Activated T-cell treated with anti-CD3 and anti-CD28 coated beads, Interleukin-2, amount 50 U/mL, for 24 hours (primary cell): ENCODE data around the gene SCML1.

Source experiments
- DNase-seq: peaks from one replicate; pipeline ENCODE4 v3.0.0-alpha.2; 2020
- H3K27ac Mint-ChIP-seq: 2 replicates; pipeline ENCODE4 v1.8.0; 2020; ENCODE audit warnings: mild to moderate bottlenecking, mixed read lengths
- H3K27me3 Mint-ChIP-seq: 2 replicates; pipeline ENCODE4 v1.8.0; 2020; ENCODE audit warnings: mixed read lengths
- H3K36me3 Mint-ChIP-seq: 2 replicates; pipeline ENCODE4 v1.8.0; 2020; ENCODE audit warnings: low read depth, mixed read lengths
- H3K4me1 Mint-ChIP-seq: 2 replicates; pipeline ENCODE4 v1.8.0; 2020; ENCODE audit warnings: low read depth, mixed read lengths
- H3K4me3 Mint-ChIP-seq: 2 replicates; pipeline ENCODE4 v1.8.0; 2020; ENCODE audit warnings: mild to moderate bottlenecking, moderate library complexity, mixed read lengths
- H3K9me3 Mint-ChIP-seq: 2 replicates; pipeline ENCODE4 v1.8.0; 2020; ENCODE audit warnings: mixed read lengths

Gene SCML1, protein sequence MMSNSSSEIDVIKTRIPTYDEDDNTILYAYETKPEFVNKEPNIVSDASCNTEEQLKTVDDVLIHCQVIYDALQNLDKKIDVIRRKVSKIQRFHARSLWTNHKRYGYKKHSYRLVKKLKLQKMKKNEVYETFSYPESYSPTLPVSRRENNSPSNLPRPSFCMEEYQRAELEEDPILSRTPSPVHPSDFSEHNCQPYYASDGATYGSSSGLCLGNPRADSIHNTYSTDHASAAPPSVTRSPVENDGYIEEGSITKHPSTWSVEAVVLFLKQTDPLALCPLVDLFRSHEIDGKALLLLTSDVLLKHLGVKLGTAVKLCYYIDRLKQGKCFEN

DNA sequence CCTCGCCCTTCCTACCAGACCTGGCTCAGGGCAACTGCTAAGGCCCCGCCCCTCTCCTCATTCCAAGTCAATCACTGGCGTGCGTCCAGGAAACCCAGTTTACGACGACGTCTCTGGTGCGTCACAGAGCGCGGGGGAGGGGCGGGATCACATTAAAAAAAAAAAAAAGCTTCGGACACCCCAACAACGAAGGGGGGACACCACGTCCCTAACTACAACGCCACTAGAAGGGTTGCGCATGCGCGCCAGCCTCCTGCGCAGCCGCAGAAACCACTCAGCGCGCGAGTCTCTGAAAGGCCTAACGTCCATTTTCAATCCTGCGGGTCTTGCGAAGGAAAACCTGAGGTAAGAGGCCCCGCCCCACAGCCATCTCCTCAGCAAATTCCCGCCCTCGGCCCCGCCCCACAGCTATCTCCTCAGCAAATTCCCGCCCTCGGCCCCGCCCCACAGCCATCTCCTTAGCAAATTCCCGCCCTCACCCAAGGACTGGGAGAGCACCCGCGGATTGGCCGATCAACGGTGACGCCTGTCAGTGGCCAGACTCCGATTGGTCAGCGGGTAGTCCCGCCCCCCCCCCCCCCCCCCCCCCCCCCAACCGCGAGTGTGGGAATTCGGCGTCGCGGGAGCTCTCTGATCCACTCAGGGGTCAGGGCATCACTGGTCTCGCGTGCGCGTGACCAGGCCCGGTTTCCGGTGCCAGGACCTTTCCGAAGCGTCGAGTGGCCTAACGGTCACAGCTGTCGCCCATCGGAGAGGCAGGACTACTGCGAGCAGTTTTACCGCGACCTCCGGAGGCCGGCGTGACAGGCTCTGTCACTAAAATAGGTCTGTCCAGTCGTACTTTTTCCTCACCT is at the start of gene SCML1:
Gene SCML1, plus strand, starts transcription at position 638 of the 854 bp plus-strand sequence. CDS start 6,694 bp downstream, outside the sequence.
- peak; percentile 87 for DNase-seq
- Mint-ChIP-seq H3K9me3 (no peaks in the 10 kb centered on the region), H3K4me3 (peak within 1 kb of the TSS; percentile 77), H3K36me3 (no peaks in the 10 kb centered on the region), H3K27me3 (peaks cover 45% of the 10 kb centered on the region), H3K27ac (peak within 1 kb of the TSS; percentile 86), H3K4me1 (peaks cover 39% of the 10 kb centered on the region)

DNA sequence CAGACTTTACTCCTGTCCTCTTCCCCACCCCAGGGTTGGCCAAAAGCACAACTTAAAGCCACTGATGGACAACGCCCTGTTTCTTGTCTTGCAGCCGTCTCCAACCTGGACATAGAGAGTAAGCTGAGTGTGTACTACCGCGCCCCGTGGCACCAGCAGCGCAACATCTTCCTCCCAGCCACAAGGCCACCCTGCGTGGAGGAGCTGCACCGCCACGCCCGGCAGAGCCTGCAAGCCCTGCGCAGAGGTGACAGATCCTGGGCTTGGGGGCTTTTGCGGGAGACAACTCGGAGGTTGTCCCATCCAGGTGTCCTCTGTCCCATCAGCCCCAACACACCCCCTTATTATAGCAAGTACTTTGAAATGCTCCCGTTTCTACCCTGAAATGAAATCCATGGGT is 49.6 kb upstream of the SCML1 start:
- Mint-ChIP-seq H3K9me3 (no peaks in the 10 kb centered on the region), H3K27me3 (peaks cover 43% of the 10 kb centered on the region), H3K36me3 (no peaks in the 10 kb centered on the region), H3K4me1 (peaks cover 7% of the 10 kb centered on the region), H3K4me3 (no peak overlapping the region), H3K27ac (no peak overlapping the region)
- DNase-seq, result no peak

DNA sequence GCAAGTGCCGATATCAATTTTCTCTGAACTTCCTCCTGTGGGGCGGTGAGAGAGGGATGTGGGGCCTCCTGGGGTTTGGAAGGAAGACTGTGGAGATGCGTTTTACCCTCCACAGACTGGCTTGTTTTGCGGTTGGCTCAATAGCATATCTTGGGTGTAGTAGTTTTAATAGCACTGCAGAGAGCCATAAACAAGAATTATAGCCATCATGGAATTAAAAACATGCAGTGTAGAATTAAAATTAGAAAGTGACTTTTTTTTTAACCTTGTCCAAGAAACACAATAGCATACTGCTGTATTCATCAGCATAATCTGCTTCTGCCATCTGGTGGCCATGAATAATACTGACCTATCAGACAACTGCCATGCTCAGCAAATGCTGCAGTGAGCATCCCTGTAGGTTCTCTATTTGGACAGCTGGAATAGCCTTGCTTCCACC is 47.3 kb upstream of the SCML1 start:
- H3K9me3 Mint-ChIP-seq, result no peaks in the 10 kb centered on the region
- no peaks in the 10 kb centered on the region for H3K36me3 Mint-ChIP-seq
- H3K4me3 Mint-ChIP-seq, result no peak overlapping the region
- H3K27ac Mint-ChIP-seq, result no peak overlapping the region
- no peak for DNase-seq
- H3K4me1 Mint-ChIP-seq, result no peaks in the 10 kb centered on the region
- peaks cover 40% of the 10 kb centered on the region for H3K27me3 Mint-ChIP-seq

DNA sequence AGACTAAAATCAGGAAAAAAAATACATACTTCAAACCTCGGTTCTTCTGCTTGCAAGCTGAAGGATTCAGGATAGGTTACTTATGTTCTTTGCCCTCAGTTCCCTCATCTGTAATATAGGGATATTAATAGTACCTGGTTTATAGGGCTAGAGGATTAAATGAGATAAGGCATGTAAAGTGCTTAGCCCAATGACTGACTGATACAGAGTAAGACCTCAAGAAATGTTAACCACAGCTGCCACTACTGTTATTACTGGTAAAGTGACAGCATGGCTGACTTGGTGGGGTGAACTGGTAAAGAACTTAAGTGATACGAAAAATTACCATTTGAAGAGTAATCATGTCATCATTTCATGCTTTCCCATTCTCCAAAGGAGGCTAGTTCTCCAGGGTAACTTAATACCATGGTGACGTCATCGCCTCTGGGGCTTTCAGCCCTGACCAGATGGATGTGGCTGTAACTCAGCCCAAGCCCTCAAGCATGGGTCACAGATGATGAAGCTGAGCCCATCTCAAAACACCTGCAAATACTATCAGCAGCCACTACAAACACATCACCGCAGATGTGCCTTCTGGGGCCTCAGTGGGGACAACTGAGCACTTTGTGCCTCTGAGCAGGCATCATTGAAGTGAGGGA is 44.5 kb upstream of the SCML1 start:
- Mint-ChIP-seq H3K27me3 (peaks cover 27% of the 10 kb centered on the region), H3K36me3 (no peaks in the 10 kb centered on the region)
- DNase-seq, result no peak

DNA sequence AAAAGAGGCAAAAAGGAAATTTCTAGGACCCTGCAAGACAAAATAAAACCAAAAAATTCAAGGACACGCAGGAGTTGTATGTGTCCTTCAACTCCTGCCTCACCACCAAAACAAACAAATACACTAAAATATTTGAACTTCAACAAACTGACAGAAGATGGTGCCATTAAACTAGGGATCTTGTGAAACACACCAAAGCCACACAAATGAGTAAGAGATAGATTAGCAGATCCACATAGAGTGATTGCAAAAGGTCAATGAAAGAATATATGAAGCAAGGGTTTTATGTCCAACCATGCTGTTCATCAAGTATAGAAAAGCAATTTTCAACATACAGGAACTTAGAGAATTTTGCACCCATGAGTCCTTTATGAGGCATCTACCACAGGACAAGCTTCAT is 40.1 kb upstream of the SCML1 start:
- no peak overlapping the region for H3K4me3 Mint-ChIP-seq
- H3K9me3 Mint-ChIP-seq, result no peaks in the 10 kb centered on the region
- H3K27ac Mint-ChIP-seq, result no peak overlapping the region
- H3K36me3 Mint-ChIP-seq, result no peaks in the 10 kb centered on the region
- no peaks in the 10 kb centered on the region for H3K4me1 Mint-ChIP-seq
- DNase-seq, result no peak
- peaks cover 13% of the 10 kb centered on the region for H3K27me3 Mint-ChIP-seq

More for the DNA sequence above, 44.5 kb upstream of the SCML1 start:
- Mint-ChIP-seq H3K4me3 (no peak overlapping the region), H3K9me3 (no peaks in the 10 kb centered on the region), H3K4me1 (no peaks in the 10 kb centered on the region), H3K27ac (no peak overlapping the region)

DNA sequence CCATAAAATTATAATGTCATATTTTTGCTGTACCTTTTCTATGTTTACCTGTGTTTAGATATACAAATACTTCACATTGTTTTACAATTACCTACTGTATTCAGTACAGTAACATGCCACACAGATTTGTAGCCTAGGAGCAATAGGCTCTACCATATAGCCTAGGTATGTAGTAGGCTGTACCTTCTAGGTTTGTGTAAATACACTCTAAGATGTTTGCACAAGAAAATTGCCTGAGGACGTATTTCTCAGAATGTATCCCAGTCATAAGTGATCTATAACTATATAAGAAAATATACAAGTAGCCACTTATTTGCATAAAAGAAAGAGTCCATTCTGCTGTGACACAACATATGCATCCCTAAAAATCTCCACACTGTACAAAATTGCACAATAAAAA is 36.3 kb upstream of the SCML1 start:
- no peak for DNase-seq
- Mint-ChIP-seq H3K27me3 (peaks cover 18% of the 10 kb centered on the region), H3K4me3 (no peak overlapping the region), H3K36me3 (no peaks in the 10 kb centered on the region), H3K4me1 (no peaks in the 10 kb centered on the region), H3K27ac (no peak overlapping the region), H3K9me3 (no peaks in the 10 kb centered on the region)

DNA sequence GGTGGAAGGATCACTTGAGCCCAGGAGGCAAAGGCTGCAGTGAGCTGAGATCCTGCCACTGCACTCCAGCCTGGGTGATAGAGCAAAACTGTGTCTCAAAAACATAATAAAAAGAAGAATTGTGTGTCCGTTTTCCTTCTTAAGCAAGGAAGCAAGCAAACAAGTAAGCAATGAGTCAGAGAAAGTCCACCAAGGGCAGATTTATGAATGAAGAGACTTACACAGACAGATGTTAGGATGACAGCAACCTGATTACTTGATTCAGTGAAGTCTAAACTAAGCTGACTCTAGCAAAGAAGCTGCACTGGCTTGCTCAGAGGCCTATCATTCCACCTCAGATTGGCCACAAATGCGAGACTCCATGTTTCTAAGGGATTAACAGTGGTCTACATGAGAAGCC is 34.1 kb upstream of the SCML1 start:
- Mint-ChIP-seq H3K27me3 (peaks cover 25% of the 10 kb centered on the region), H3K27ac (no peak overlapping the region), H3K4me1 (no peaks in the 10 kb centered on the region), H3K9me3 (no peaks in the 10 kb centered on the region), H3K4me3 (no peak overlapping the region), H3K36me3 (no peaks in the 10 kb centered on the region)
- no peak for DNase-seq

DNA sequence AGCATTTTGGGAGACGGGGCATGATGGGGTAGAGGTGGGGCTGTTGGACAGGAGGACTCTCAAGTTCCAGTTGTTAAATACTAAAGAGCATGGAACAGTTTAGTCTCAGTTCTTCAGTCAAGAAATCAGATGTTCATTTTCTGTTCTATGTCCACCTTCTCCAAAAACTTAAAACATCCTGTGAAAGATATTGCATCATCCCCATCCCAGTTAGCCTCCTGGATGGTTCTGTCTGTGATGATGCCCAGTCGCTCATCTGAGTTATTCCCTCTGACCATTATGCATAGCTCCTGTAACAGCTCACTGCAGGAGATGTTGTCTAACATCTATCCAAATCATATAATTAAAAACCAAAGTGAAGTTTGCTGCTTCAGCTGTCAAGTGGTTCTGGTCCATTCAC is 32.1 kb upstream of the SCML1 start:
- H3K4me3 Mint-ChIP-seq, result no peak overlapping the region
- H3K27me3 Mint-ChIP-seq, result peaks cover 34% of the 10 kb centered on the region
- no peaks in the 10 kb centered on the region for H3K36me3 Mint-ChIP-seq
- no peak overlapping the region for H3K27ac Mint-ChIP-seq
- no peak for DNase-seq
- no peaks in the 10 kb centered on the region for H3K9me3 Mint-ChIP-seq
- H3K4me1 Mint-ChIP-seq, result no peaks in the 10 kb centered on the region

DNA sequence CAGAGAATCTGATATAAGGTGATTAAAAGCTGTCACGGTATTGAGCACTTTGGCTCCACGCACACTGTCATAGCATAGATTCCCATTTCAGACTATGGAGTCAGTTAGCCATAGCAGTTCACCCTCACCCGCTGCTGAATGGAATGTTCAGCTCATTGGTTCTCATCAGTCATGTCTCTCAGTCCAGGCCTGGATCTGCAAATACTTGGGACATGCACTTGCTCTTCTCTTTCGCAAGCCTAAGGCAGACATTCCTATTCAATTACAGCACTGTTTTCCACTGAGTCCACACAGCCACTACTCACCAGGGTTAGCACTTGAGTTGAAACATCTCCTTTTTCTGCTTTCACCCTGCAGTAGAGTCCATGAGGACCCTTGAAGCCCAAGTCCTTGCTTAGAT is 30.6 kb upstream of the SCML1 start:
- no peaks in the 10 kb centered on the region for H3K9me3 Mint-ChIP-seq
- no peaks in the 10 kb centered on the region for H3K4me1 Mint-ChIP-seq
- H3K27ac Mint-ChIP-seq, result no peak overlapping the region
- no peaks in the 10 kb centered on the region for H3K36me3 Mint-ChIP-seq
- peaks cover 38% of the 10 kb centered on the region for H3K27me3 Mint-ChIP-seq
- DNase-seq, result no peak
- H3K4me3 Mint-ChIP-seq, result no peak overlapping the region

DNA sequence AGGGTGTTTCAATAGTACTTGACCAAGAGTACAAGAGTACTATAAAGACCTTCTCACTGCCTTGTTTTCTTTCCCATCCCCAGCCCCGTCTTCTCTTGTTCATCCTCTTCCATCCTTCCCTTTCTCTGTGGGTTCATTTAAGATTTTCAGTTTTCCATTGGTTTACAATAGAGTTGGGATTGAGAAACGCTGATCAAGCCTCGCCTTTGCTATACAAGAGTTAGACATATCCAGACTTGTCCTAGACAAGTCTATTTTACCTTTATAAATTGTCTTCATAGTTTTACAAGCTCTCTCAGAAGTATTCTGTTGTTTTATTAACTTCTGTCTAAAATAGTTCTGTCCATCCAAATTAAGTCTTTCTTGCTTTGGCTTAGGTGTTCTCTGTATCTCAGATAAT is 29.6 kb upstream of the SCML1 start:
- Mint-ChIP-seq H3K4me1 (no peaks in the 10 kb centered on the region), H3K27ac (no peak overlapping the region), H3K36me3 (no peaks in the 10 kb centered on the region), H3K9me3 (no peaks in the 10 kb centered on the region), H3K4me3 (no peak overlapping the region), H3K27me3 (peaks cover 33% of the 10 kb centered on the region)
- no peak for DNase-seq

DNA sequence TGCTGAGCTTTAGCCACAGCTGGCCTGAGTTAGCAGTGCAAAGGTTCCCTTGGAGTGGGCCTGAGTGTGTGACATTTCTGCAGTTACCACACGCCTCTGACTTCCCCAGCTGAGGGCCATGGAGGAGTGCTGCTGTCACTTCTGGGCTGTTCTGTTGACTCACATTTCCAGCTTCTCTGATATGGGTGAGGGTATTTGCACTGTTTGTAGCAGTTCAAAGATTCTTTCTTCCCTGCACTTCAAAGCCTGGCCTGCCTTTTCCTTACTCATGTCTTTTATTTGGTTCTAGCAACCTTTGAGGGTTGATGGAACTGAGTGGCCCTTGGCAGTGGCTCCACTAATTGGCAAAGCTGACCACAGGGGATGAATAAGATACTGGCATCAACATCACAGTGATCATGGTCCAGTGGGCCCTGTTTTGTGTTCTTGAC is 26.4 kb upstream of the SCML1 start:
- H3K4me1 Mint-ChIP-seq, result no peaks in the 10 kb centered on the region
- H3K4me3 Mint-ChIP-seq, result no peak overlapping the region
- no peaks in the 10 kb centered on the region for H3K36me3 Mint-ChIP-seq
- H3K27me3 Mint-ChIP-seq, result peaks cover 36% of the 10 kb centered on the region
- H3K9me3 Mint-ChIP-seq, result no peaks in the 10 kb centered on the region
- no peak for DNase-seq
- H3K27ac Mint-ChIP-seq, result no peak overlapping the region

DNA sequence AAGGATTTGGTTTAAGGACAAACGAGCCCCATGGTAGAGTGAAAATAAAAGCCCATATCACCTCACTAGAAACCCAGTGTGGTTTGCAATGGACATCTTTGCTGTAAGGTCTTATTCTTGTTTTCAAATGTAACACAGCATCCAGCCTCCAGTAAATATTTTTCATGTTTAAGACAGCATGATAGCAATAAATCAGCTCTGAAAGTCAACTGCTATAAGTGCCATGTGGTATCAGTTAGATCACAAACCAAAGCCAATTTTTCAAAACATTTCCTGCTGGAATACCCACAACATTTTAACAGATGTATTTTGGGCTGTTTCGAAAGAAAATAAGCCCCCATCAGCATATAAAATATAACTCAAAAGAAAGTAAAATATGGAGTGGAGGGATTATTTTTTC is 24.0 kb upstream of the SCML1 start:
- Mint-ChIP-seq H3K4me3 (no peak overlapping the region), H3K36me3 (no peaks in the 10 kb centered on the region), H3K27ac (no peak overlapping the region), H3K4me1 (no peaks in the 10 kb centered on the region), H3K27me3 (peaks cover 36% of the 10 kb centered on the region), H3K9me3 (no peaks in the 10 kb centered on the region)
- no peak for DNase-seq

DNA sequence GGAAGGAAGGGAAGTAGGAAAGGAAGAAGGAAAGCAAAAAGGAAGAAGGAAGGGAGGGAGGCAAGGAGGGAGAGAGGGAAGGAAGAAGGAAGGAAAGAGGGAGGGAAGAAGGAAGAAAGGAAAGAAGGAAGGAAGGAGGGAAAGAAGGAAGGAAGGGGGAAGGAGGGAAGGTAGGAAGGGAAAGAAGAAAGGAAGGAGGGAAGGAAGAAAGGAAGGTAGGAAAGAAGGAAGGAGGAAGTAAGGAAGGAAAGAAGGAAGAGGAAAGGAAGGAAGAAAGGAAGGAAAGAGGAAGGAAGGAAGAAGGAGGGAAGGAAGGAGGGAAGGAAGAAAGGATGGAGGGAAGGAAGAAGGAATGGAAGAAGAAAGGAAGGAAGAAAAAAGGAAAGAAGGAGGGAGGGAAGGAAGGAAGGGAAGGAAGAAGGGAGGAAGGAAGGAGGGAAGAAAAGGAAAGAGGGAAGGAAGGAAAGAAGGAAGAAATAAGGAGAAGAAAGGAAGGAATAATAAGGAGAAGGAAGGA is 18.6 kb upstream of the SCML1 start:
- Mint-ChIP-seq H3K36me3 (no peaks in the 10 kb centered on the region), H3K4me1 (no peaks in the 10 kb centered on the region), H3K9me3 (no peaks in the 10 kb centered on the region), H3K27ac (no peak overlapping the region), H3K4me3 (no peak overlapping the region), H3K27me3 (peaks cover 28% of the 10 kb centered on the region)
- no peak for DNase-seq

DNA sequence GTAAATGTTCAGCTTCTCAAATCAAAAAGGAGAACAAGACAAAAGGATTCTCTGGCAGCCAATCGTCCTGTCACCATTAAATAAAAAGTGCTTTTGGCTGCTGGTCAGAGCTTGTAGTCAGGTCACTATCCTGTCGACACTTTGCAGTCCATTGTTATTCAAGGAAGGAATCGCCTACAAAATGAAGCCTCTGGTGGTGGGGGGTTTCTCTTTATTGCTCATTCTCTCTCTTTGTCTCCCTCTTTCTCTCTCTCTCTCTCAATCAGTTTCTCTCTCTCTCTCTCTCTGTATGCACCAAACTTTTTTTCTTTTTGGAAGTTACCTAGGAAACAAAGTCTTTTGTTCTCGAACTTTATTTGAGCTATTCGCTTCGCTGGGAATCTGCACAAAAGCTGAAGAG is 17.6 kb upstream of the SCML1 start:
- Mint-ChIP-seq H3K27me3 (peaks cover 26% of the 10 kb centered on the region), H3K4me3 (no peak overlapping the region), H3K27ac (no peak overlapping the region), H3K9me3 (no peaks in the 10 kb centered on the region), H3K36me3 (no peaks in the 10 kb centered on the region), H3K4me1 (no peaks in the 10 kb centered on the region)
- DNase-seq, result no peak
